Mucosa of rectum (tissue), 2 donors: ENCODE data around the gene DIPK1A.

Experiments
- H3K27ac ChIP-seq, 2 donors: one replicate each; pipeline ENCODE4 v1.7.0; 2013; ENCODE audit warnings: inconsistent platforms in 2 of 2, low read depth in 2 of 2, low read length in 2 of 2
- H3K27me3 ChIP-seq, 2 donors: one replicate each; pipeline ENCODE4 v1.7.0; 2013; ENCODE audit warnings: low read length in 2 of 2; ENCODE audit not compliant: control insufficient read depth in 2 of 2, insufficient read depth in 2 of 2
- H3K36me3 ChIP-seq, 2 donors: one replicate each; pipeline ENCODE4 v1.7.0; 2013; ENCODE audit warnings: low read length in 2 of 2; ENCODE audit not compliant: control insufficient read depth in 2 of 2, insufficient read depth in 2 of 2
- H3K4me1 ChIP-seq, 2 donors: one replicate each; pipeline ENCODE4 v1.7.0; 2013; ENCODE audit warnings: low read length in 2 of 2, mild to moderate bottlenecking in 1 of 2; ENCODE audit not compliant: control insufficient read depth in 2 of 2, insufficient read depth in 2 of 2
- H3K4me3 ChIP-seq, 2 donors: one replicate each; pipeline ENCODE4 v1.7.0; 2013; ENCODE audit warnings: low read length in 2 of 2
- H3K9ac ChIP-seq, 2 donors: one replicate each; pipeline ENCODE4 v1.7.0; 2013; ENCODE audit warnings: low read length in 2 of 2, low read depth in 1 of 2, mild to moderate bottlenecking in 1 of 2
- H3K9me3 ChIP-seq, 2 donors: one replicate each; pipeline ENCODE4 v1.7.0; 2013; ENCODE audit warnings: low read length in 2 of 2; ENCODE audit not compliant: control insufficient read depth in 2 of 2
- donor health status: healthy.
- donor health status: Normal muscosa, but diverticular disease.

The DIPK1A gene

DNA sequence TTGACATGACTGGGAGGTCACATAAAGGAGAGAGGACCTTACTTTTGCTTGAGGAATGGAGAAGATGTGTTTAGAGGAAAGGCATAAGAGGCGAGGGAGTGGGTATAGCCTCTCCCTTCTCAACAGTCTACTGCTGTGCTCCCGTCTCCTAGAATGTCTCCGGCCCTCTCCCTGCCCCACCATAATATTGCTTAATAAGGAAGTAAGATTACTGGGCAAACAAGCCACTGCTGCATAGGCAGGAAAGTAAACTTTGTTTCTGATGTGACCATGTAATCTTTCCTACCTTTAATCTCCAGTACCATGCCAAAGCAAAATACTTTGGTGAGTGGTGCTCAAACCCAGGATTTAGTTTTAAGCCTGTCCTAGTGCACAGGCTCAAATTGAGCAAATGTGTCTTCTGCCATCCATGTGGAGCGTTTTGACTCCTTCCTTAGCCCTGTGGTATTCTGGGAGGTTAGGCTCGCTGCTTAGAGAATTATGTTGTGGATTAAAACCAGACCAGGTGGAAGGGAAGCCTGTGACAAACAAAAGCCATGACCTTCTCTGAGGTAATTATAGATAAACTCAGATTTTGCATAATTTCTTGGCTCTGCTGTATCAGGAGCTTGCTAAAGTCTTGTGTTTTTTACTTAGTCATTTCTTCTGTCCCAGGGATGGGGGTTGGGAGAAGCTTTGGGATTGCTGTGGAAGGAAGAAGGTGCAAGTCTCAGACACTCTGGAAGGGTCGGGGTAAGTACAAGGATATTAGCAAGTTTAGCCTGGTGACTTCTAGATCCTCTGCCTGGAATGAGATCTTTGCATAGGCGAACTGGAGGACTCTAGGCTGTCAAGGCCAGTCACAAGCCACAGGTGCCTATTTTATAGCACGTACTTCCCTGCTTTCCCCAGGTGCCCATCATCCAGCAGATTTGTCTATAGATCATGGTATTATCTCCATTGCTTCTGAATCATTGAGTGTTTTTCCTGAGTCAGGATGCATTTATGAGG is 34.5 kb upstream of the DIPK1A start:
- peak overlapping the region; percentile 10 to 39 for H3K4me3 ChIP-seq
- H3K27me3 ChIP-seq, result no peaks in the 10 kb centered on the region
- H3K27ac ChIP-seq, result peak overlapping the region; percentile 75 to 78
- peak overlapping the region in 1 of 2 donors; percentile 61 for H3K9ac ChIP-seq
- H3K4me1 ChIP-seq, result peaks cover 3 to 17% of the 10 kb centered on the region in 2 donors
- H3K36me3 ChIP-seq, result no peaks in the 10 kb centered on the region
- H3K9me3 ChIP-seq, result no peaks in the 10 kb centered on the region

DNA sequence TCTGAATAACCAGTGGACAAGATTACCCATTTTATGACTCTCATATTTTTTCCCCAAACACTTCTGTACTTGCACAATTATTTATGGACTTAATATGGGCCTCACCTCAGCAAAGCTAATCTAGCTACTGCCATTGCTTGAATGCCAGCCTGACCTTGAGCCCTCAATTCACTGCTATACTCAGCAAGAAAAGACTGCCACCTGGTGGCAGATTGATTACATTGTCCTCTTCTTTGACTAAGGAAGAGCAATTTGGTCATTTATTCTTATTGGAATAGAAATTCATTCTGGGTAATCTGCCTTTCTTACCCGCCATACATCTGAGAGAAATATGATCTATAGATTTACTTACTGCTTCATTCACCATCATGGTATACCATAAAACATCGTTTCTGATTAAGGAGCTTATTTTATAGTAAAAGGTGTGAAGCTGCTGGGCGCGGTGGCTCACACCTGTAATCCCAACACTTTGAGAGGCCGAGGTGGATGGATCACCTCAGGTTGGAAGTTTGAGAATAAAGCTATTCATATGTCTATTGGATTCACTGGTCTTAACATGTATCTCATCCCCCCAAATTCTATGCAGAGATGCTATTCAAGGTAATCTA is 32.9 kb upstream of the DIPK1A start:
- no peaks in the 10 kb centered on the region for H3K36me3 ChIP-seq
- no peaks in the 10 kb centered on the region for H3K9me3 ChIP-seq
- H3K27me3 ChIP-seq, result no peaks in the 10 kb centered on the region
- H3K4me3 ChIP-seq, result no peak overlapping the region
- H3K9ac ChIP-seq, result no peak overlapping the region
- no peak overlapping the region for H3K27ac ChIP-seq
- peaks cover 4 to 17% of the 10 kb centered on the region in 2 donors for H3K4me1 ChIP-seq

DNA sequence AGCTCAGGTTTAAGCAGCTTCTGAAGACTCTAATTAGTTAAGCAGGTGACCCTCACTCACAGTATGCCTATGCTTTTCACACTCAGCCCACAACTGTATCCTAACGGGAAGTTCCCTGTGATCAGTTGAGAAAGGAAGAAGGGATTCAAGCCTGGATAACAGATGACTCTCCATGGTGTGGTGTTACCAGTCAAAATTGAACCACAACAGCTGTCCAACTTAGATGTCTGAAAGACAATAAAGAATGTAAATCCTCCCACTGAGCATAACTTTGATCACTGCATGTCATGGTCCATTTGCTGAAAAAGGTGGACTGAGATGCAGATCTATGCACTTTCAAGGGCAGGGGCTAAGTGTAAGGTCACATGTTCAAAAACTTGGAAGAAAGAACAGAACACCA is 32.3 kb upstream of the DIPK1A start:
- Histone ChIP-seq H3K4me3 (no peak overlapping the region), H3K9me3 (no peaks in the 10 kb centered on the region), H3K36me3 (no peaks in the 10 kb centered on the region), H3K27ac (no peak overlapping the region), H3K9ac (no peak overlapping the region), H3K27me3 (no peaks in the 10 kb centered on the region), H3K4me1 (peaks cover 4 to 17% of the 10 kb centered on the region in 2 donors)

DNA sequence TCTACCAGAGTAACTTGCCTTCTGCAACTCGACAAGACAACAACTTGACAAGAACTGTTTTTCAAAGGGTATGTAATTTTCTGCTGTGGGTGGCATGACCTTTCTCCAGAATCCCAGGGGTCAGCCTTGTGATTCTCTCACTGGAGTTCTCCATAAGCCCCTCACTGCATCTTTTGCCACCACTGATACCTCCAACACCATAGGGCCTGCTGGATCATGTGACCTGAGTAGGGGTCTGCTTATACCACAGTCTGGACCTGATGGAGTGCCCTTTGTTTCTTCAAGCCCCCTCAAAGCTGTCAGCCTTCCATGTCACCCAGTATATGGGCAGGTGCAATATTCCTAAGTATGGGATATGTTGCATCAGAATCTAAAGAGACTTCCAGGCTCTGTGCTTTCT is 31.6 kb upstream of the DIPK1A start:
- H3K4me3 ChIP-seq, result no peak overlapping the region
- no peak overlapping the region for H3K9ac ChIP-seq
- no peaks in the 10 kb centered on the region for H3K36me3 ChIP-seq
- no peaks in the 10 kb centered on the region for H3K9me3 ChIP-seq
- no peaks in the 10 kb centered on the region for H3K27me3 ChIP-seq
- H3K27ac ChIP-seq, result no peak overlapping the region
- H3K4me1 ChIP-seq, result peaks cover 4 to 17% of the 10 kb centered on the region in 2 donors

DNA sequence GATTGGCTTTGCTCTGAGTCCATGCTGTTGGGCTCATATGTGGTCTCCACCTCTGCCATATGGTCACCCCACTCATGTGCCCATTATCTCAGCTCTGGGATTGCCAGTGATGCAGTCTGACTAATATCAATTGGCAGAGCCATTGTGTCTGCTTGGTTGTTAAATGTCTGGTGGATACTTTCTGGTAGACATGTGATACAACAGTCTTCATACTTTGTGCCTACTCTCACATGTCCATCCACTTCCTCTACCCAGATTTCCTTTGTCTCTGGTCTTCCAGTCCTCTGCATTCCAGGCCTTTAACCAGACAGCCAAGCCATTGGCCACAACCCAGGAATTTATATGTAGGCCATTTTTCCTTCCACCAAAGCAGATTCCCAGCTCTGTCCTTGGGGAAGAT is 30.8 kb upstream of the DIPK1A start:
- no peaks in the 10 kb centered on the region for H3K27me3 ChIP-seq
- no peak overlapping the region for H3K27ac ChIP-seq
- H3K4me1 ChIP-seq, result peaks cover 4 to 17% of the 10 kb centered on the region in 2 donors
- no peak overlapping the region for H3K4me3 ChIP-seq
- H3K36me3 ChIP-seq, result no peaks in the 10 kb centered on the region
- H3K9ac ChIP-seq, result no peak overlapping the region
- no peaks in the 10 kb centered on the region for H3K9me3 ChIP-seq

DNA sequence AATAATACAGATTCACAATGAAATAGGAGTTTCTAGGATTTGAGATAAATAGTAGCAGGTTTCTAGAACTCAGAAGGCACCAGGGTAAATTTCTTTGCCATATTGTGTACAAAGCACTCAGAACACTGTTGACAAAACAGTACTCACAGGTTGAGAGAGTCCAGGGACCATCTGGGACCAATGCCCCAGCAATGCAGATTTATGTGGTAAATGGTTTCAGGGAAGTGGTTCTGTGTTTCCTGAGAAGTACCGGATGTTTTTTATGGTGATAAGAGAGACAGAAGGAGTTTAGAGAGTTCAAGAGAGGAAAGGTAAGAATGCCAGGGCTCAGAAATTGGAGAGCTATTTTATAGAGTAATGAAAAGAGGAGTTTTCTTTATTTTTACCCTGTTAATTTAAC is 29.6 kb upstream of the DIPK1A start:
- Histone ChIP-seq H3K4me3 (no peak overlapping the region), H3K27me3 (no peaks in the 10 kb centered on the region), H3K4me1 (peaks cover 4 to 13% of the 10 kb centered on the region in 2 donors), H3K9me3 (no peaks in the 10 kb centered on the region), H3K9ac (no peak overlapping the region), H3K36me3 (no peaks in the 10 kb centered on the region), H3K27ac (no peak overlapping the region)

- Histone ChIP-seq H3K9me3 (no peaks in the 10 kb centered on the region), H3K9ac (no peak overlapping the region), H3K27ac (no peak overlapping the region), H3K4me1 (peaks cover 4 to 5% of the 10 kb centered on the region in 2 donors), H3K36me3 (no peaks in the 10 kb centered on the region), H3K27me3 (no peaks in the 10 kb centered on the region), H3K4me3 (no peak overlapping the region)
These were observed 28.8 kb upstream of the DIPK1A start for GRCh38 chr1:92989936-92990583.

DNA sequence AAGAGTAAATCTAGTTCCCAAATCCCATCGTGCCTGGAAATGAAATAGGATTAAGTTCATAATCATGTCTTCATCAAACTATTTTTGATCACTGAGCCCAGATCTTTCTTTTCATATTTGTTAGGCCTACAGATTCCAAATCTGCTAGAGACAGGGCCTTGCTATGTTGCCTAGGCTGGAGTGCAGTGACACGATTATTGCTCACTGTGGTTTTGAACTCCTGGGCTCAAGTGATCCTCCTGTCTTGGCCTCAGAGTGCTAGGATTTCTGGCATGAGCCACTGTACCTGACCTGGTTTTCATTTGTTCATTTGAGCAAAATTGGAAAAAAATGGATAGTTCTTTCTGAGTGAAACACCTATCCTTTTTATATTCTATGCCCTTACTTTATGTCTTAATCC is 28.0 kb upstream of the DIPK1A start:
- Histone ChIP-seq H3K4me1 (peaks cover 0 to 4% of the 10 kb centered on the region in 2 donors), H3K27ac (no peak overlapping the region), H3K4me3 (no peak overlapping the region), H3K9ac (no peak overlapping the region), H3K9me3 (no peaks in the 10 kb centered on the region), H3K36me3 (no peaks in the 10 kb centered on the region), H3K27me3 (no peaks in the 10 kb centered on the region)

DNA sequence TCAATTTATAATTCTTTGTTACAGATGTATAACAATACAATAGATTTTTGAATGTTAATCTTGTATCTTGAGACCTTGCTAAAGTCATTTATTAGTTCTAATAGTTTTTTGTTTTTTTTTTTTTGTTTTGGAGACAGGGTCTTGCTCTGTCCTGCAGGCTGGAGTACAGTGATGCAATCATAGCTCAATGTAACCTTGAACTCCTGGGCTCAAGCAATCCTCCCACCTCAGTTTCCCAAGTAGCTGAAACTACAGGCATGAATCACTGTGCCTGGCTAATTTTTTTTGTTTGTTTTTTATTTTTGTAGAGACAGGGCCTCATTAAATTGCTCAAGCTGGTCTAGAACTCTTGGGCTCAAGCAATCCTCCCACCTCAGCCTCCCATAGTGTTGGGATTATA is 26.2 kb upstream of the DIPK1A start:
- Histone ChIP-seq H3K4me1 (peaks cover 0 to 4% of the 10 kb centered on the region in 2 donors), H3K4me3 (no peak overlapping the region), H3K27ac (no peak overlapping the region), H3K9ac (no peak overlapping the region), H3K27me3 (no peaks in the 10 kb centered on the region), H3K9me3 (no peaks in the 10 kb centered on the region), H3K36me3 (no peaks in the 10 kb centered on the region)

DNA sequence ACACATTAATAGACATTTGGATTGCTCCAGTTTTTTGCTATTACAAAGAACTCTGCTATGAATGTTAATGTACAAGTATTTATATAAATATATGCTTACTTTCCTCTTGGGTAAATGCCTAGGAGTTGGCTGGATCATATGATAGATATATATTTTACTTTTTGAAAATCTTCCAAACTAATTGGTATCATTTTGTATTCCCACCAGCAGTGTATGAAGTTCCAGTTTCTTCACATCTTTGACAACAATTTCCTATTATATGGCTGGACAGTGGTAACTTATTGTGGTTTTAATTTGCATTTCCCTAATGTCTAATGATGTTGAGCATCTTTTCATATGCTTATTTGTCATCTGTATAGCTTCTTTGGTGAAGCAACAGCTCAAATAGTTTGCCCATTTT is 23.8 kb upstream of the DIPK1A start:
- Histone ChIP-seq H3K27me3 (no peaks in the 10 kb centered on the region), H3K27ac (no peak overlapping the region), H3K9me3 (no peaks in the 10 kb centered on the region), H3K9ac (no peak overlapping the region), H3K4me1 (peaks cover 0 to 8% of the 10 kb centered on the region in 2 donors), H3K4me3 (no peak overlapping the region), H3K36me3 (no peaks in the 10 kb centered on the region)
